GM18507 (cell line): ENCODE results near the gene GARRE1.
"Not testable (repeated sequence)": the region's sequence is repeated elsewhere in the genome, so short reads cannot be mapped to it uniquely, and the experiment has no call there.

Experiments used
- DNase-seq: peaks from one replicate; pipeline ENCODE4 v3.0.0; 2011; ENCODE audit warnings: low read depth; ENCODE audit not compliant: insufficient read length; ENCODE audit errors: extremely low spot score
- FAIRE-seq: peaks from 2 replicates; lab custom pipeline; 2011; peaks lifted over from hg19 to GRCh38; lab: Jason Lieb, UNC

GARRE1 gene

GRCh38 chr19:34256835-34257558 lies 2.6 kb downstream of the GARRE1 start:
- DNase-seq (no peak), FAIRE-seq (no peak)

GRCh38 chr19:34257559-34257924 lies 3.2 kb downstream of the GARRE1 start:
- DNase-seq (no peak), FAIRE-seq (no peak)

GRCh38 chr19:34259367-34260095 lies 5.2 kb downstream of the GARRE1 start:
- FAIRE-seq (no peak), DNase-seq (no peak)

- FAIRE-seq = no peak
Observed at GRCh38 chr19:34260771-34261173, 6.4 kb downstream of the GARRE1 start.

GRCh38 chr19:34261334-34262109 lies 7.2 kb downstream of the GARRE1 start:
- DNase-seq (no peak), FAIRE-seq (no peak)

More at GRCh38 chr19:34260771-34261173, 6.4 kb downstream of the GARRE1 start:
- DNase-seq = no peak

GRCh38 chr19:34263745-34264237 lies 9.4 kb downstream of the GARRE1 start:
- FAIRE-seq (no peak), DNase-seq (no peak)

GRCh38 chr19:34265221-34265650 lies 10.9 kb downstream of the GARRE1 start:
- DNase-seq (no peak), FAIRE-seq (no peak)

- FAIRE-seq = no peak
- no peak for DNase-seq
Observed at GRCh38 chr19:34269081-34269480, 14.7 kb downstream of the GARRE1 start.

GRCh38 chr19:34269489-34269888 lies 15.1 kb downstream of the GARRE1 start:
- DNase-seq (no peak), FAIRE-seq (no peak)

- peak; percentile 88 for FAIRE-seq
- peak; percentile 37 for DNase-seq
Observed at GRCh38 chr19:34269968-34270621, 15.7 kb downstream of the GARRE1 start.

- FAIRE-seq (no peak), DNase-seq (no peak)
Observed at GRCh38 chr19:34273121-34273520, 18.8 kb downstream of the GARRE1 start.

GRCh38 chr19:34274284-34274826 lies 20.0 kb downstream of the GARRE1 start:
- FAIRE-seq = no peak
- DNase-seq = no peak

GRCh38 chr19:34274827-34275625 lies 20.7 kb downstream of the GARRE1 start:
- FAIRE-seq (no peak), DNase-seq (no peak)

- no peak for FAIRE-seq
- DNase-seq = no peak
Observed at GRCh38 chr19:34275705-34276104, 21.4 kb downstream of the GARRE1 start.

- no peak for DNase-seq
- FAIRE-seq = no peak
Observed at GRCh38 chr19:34276614-34277013, 22.3 kb downstream of the GARRE1 start.

GRCh38 chr19:34277244-34277643 lies 22.9 kb downstream of the GARRE1 start:
- FAIRE-seq = no peak
- DNase-seq = no peak

GRCh38 chr19:34278783-34279182 lies 24.4 kb downstream of the GARRE1 start:
- FAIRE-seq (no peak), DNase-seq (no peak)

- not testable (repeated sequence) for FAIRE-seq, DNase-seq
Observed at GRCh38 chr19:34281444-34281843, 27.1 kb downstream of the GARRE1 start.
